HepG2 (cell line): ENCODE data around the gene SNX13. TPM values are rescaled to one million over a fixed set of nuclear protein-coding genes. Genes with fewer than 3 reads are reported as not detected.

ENCODE experiments used
- ATAC-seq: fragments of 200-7000 bp; cut with Tn5 transposase; 3 replicates; pipeline ENCODE4 v1.9.1; 2020; ENCODE audit warnings: mild to moderate bottlenecking, moderate library complexity
- BruUV-seq: library from RNA; stranded (reverse); fragments of 400-500 nt; replicated peaks from 2 replicates; lab custom pipeline; 2021; lab: Mats Ljungman, UMichigan
- CTCF ChIA-PET: fragments of 300-600 bp; formaldehyde crosslinking; extraction: SDS; loops from one replicate; lab custom pipeline; 2021; ENCODE audit warnings: low total read pairs, inconsistent platforms, low intra/inter-chr PET ratio; lab: Yijun Ruan, JAX
- POLR2A ChIA-PET: fragments of 350-600 bp; sonication (Branson Sonifier 250); formaldehyde crosslinking; loops from one replicate; lab custom pipeline; 2020; ENCODE audit warnings: antibody characterized with exemption, inconsistent platforms; lab: Yijun Ruan, JAX
- DNase-seq: peaks from one replicate; pipeline ENCODE4 v3.0.0-alpha.2; 2015; ENCODE audit warnings: low spot score
- FAIRE-seq: peaks from 3 replicates; lab custom pipeline; 2011; peaks lifted over from hg19 to GRCh38; lab: Jason Lieb, UNC
- H2AFZ ChIP-seq: one replicate; pipeline ENCODE4 v1.6.1; 2011; ENCODE audit warnings: low read length, inconsistent platforms
- H3K27ac ChIP-seq: fragments of 300-600 bp; 3 replicates; pipeline ENCODE4 v1.8.0; 2011; ENCODE audit warnings: mixed run types, mild to moderate bottlenecking, mixed read lengths, low read length, inconsistent platforms; ENCODE audit not compliant: insufficient read depth; ENCODE audit errors: extremely low read length
- H3K27me3 ChIP-seq, 2 experiments: fragments of 200-600 bp in 1 of 2; 2 replicates in 1 of 2; 3 replicates in 1 of 2; pipeline versions ENCODE4 v1.6.0 to v1.8.0; 2011; ENCODE audit warnings: low read length in 2 of 2, mild to moderate bottlenecking in 2 of 2, moderate library complexity in 2 of 2, inconsistent platforms in 1 of 2; ENCODE audit not compliant: insufficient read depth in 2 of 2, control insufficient read depth in 1 of 2
- H3K36me3 ChIP-seq, 2 experiments: fragments of 200-600 bp in 1 of 2; replicated peaks in 1 of 2; 2 replicates in 1 of 2; 3 replicates in 1 of 2; pipeline versions ENCODE4 v1.5.1 to v1.8.0; 2011; ENCODE audit warnings: low read length in 2 of 2, inconsistent platforms in 1 of 2; ENCODE audit not compliant: insufficient read depth in 2 of 2, control insufficient read depth in 1 of 2
- H3K4me1 ChIP-seq: 2 replicates; pipeline ENCODE4 v1.5.1; 2012; ENCODE audit warnings: low read length, inconsistent platforms; ENCODE audit not compliant: insufficient read depth
- H3K4me2 ChIP-seq: 2 replicates; pipeline ENCODE4 v1.6.0; 2011; ENCODE audit warnings: low read depth, low read length, inconsistent platforms
- H3K4me3 ChIP-seq, 3 experiments: fragments of 200-600 bp in 1 of 3; sonication (generic), shearing (Covaris generic) in 1 of 3; replicated peaks in 1 of 3; 2 replicates each; pipeline ENCODE4 v1.5.1; 2011 to 2016; ENCODE audit warnings: low read length in 3 of 3, inconsistent platforms in 2 of 3, low read depth in 2 of 3, mild to moderate bottlenecking in 2 of 3, control low read depth in 1 of 3, mixed read lengths in 1 of 3; ENCODE audit not compliant: insufficient read depth in 1 of 3
- H3K79me2 ChIP-seq: one replicate; pipeline ENCODE4 v1.6.1; 2011; ENCODE audit warnings: low read length, inconsistent platforms; ENCODE audit not compliant: insufficient read depth
- H3K9ac ChIP-seq: 2 replicates; pipeline ENCODE4 v1.6.0; 2011; ENCODE audit warnings: mild to moderate bottlenecking, low read depth, low read length, inconsistent platforms; ENCODE audit not compliant: insufficient read depth
- H3K9me3 ChIP-seq: 2 replicates; pipeline ENCODE4 v1.5.1; 2012; ENCODE audit warnings: mild to moderate bottlenecking, low read length
- H4K20me1 ChIP-seq: 2 replicates; pipeline ENCODE4 v1.6.0; 2011; ENCODE audit warnings: inconsistent platforms, mild to moderate bottlenecking, low read length, moderate library complexity; ENCODE audit not compliant: insufficient read depth
- ARID2 ChIP-seq: sonication (generic); formaldehyde crosslinking; IDR thresholded peaks from 2 replicates; pipeline ENCODE4 v1.8.1; 2022; ENCODE audit warnings: mild to moderate bottlenecking, missing genetic modification reagents, borderline replicate concordance
- ARID3A ChIP-seq: IDR thresholded peaks from 2 replicates; pipeline ENCODE4 v1.6.1; 2012; ENCODE audit warnings: low read depth, low read length, improper control_type of control experiment
- FOSL1 ChIP-seq: sonication (generic); formaldehyde crosslinking; IDR thresholded peaks from 2 replicates; pipeline ENCODE4 v1.9.0; 2021; ENCODE audit warnings: missing genetic modification reagents, borderline replicate concordance
- HNRNPH1 ChIP-seq: fragments of 200-400 bp; formaldehyde crosslinking; optimal IDR thresholded peaks from 2 replicates; pipeline ENCODE3; 2017; ENCODE audit warnings: mild to moderate bottlenecking, low read depth, low read length
- LRRFIP1 ChIP-seq: sonication (generic); formaldehyde crosslinking; conservative IDR thresholded peaks from 2 replicates; pipeline ENCODE4 v1.4.0; 2020; ENCODE audit warnings: missing genetic modification reagents
- MXD1 ChIP-seq: sonication (generic); formaldehyde crosslinking; IDR thresholded peaks from 2 replicates; pipeline ENCODE4 v1.4.0; 2020; ENCODE audit warnings: mild to moderate bottlenecking, missing genetic modification reagents
- NR1H2 ChIP-seq: sonication (generic); formaldehyde crosslinking; IDR thresholded peaks from 2 replicates; pipeline ENCODE4 v1.8.1; 2022; ENCODE audit warnings: low read depth, missing genetic modification reagents, borderline replicate concordance
- TRIM24 ChIP-seq: sonication (generic); formaldehyde crosslinking; IDR thresholded peaks from 2 replicates; pipeline ENCODE4 v1.8.0; 2022; ENCODE audit warnings: mild to moderate bottlenecking, missing genetic modification reagents
- ZBTB25 ChIP-seq: IDR thresholded peaks from 2 replicates; pipeline ENCODE4 v1.6.1; 2018; ENCODE audit warnings: missing genetic modification reagents
- ZSCAN12 ChIP-seq: sonication (generic); formaldehyde crosslinking; IDR thresholded peaks from 2 replicates; pipeline ENCODE4 v1.9.0; 2021; ENCODE audit warnings: mild to moderate bottlenecking, missing genetic modification reagents
- ZSCAN31 ChIP-seq: sonication (generic); formaldehyde crosslinking; IDR thresholded peaks from 2 replicates; pipeline ENCODE4 v1.5.0; 2020; ENCODE audit warnings: low read depth, mild to moderate bottlenecking, missing genetic modification reagents
- WGBS: methylation state at CpG from one replicate; pipeline ENCODE4 v1.1.6; 2017; ENCODE audit warnings: low lambda C conversion rate; 5-methylcytosine and 5-hydroxymethylcytosine counted together
- in situ Hi-C: cut with HindIII; loops from 2 replicates; pipeline ENCODE4 v1.10.0; 2017; ENCODE audit warnings: low pct_unique_long_range_greater_than_20kb; ENCODE audit not compliant: extremely low pct_ligation_motif_present
- intact Hi-C: fragments of 100-400 bp; cut with micrococcal nuclease; formaldehyde crosslinking; loops from one replicate; pipeline ENCODE4 v1.10.0; 2022; ENCODE audit not compliant: unreplicated experiment
- polyA plus RNA-seq, 8 experiments: library from polyadenylated mRNA; depleted of rRNA in 3 of 8; stranded (reverse) in 7 of 8; unstranded in 1 of 8; fragments of >200 nt; fragmentation: Illumina TruSeq in 4 of 8; extraction: Trizol in 4 of 8; gene quantifications; 2 replicates each; pipeline versions ENCODE4 v1.2.1 to v1.2.3, GENCODE V29; 2011 to 2016; ENCODE audit warnings: low read depth in 4 of 8, missing spikeins in 1 of 8, mixed read lengths in 1 of 8; ENCODE audit not compliant: insufficient read depth in 1 of 8
- total RNA-seq, 5 experiments: library from RNA; depleted of rRNA; stranded (reverse); fragments of >200 nt; fragmentation: Illumina TruSeq; extraction: Trizol; gene quantifications; 2 replicates each; pipeline ENCODE4 v1.2.3, GENCODE V29; 2016; ENCODE audit warnings: low read depth in 1 of 5

Gene SNX13
- total and polyA plus RNA-seq, 2 of the 13 experiments (the other 11 are each of a cell fraction or from before 2014, with no cell fraction given), result 14.3 to 32.3 TPM

- no TSS peak for BruUV-seq
- intact Hi-C loops (loop anchor here (10.0 kb wide), 1 partner anchor 138 kb away; no protein-coding TSS in a partner anchor), in situ Hi-C loops (no loop called here)
- no peak overlapping the region for H3K4me3 ChIP-seq
- no peak for TF ChIP-seq ZSCAN12 (CRISPR knock-in tag)
- no peak for TF ChIP-seq ZBTB25
- ATAC-seq (no peak), DNase-seq (no peak), FAIRE-seq (no peak)
- peaks cover 20% of the 10 kb centered on the region for H3K4me1 ChIP-seq
- ChIA-PET CTCF (no interaction called here), POLR2A (no interaction called here)
- no peaks in the 10 kb centered on the region for H3K9me3 ChIP-seq
- H3K9ac ChIP-seq, result no peak overlapping the region
- H2AFZ ChIP-seq, result no peak overlapping the region
- no peaks in the 10 kb centered on the region for H3K36me3 ChIP-seq
- WGBS, result 92% methylated on average over 2 of the region's 2 CpGs
- no peak overlapping the region for H3K4me2 ChIP-seq
- H4K20me1 ChIP-seq, result no peaks in the 10 kb centered on the region; the same call in 1 of the 2 replicates
- peaks cover 20% of the 10 kb centered on the region for H3K79me2 ChIP-seq
- no peaks in the 10 kb centered on the region; a peak in 1 of 5 replicates for H3K27me3 ChIP-seq
- H3K27ac ChIP-seq, result no peak overlapping the region
These were observed 2.7 kb upstream of the SNX13 start for GRCh38 chr7:17943006-17943405.

GRCh38 chr7:17942231-17942630, 1.9 kb upstream of the SNX13 start:
- Histone ChIP-seq H3K79me2 (peaks cover 27% of the 10 kb centered on the region), H3K27me3 (no peaks in the 10 kb centered on the region; a peak in 1 of 5 replicates), H3K36me3 (no peaks in the 10 kb centered on the region), H3K4me3 (no peak overlapping the region), H4K20me1 (peaks cover 4% of the 10 kb centered on the region), H3K27ac (no peak overlapping the region), H3K4me2 (no peak overlapping the region), H3K9me3 (no peaks in the 10 kb centered on the region), H2AFZ (no peak overlapping the region), H3K9ac (no peak overlapping the region), H3K4me1 (peaks cover 28% of the 10 kb centered on the region)
- POLR2A ChIA-PET, result no interaction called here
- BruUV-seq, result no TSS peak
- in situ Hi-C loops, result no loop called here
- ATAC-seq (no peak), DNase-seq (no peak), FAIRE-seq (no peak)
- WGBS, result 95% methylated on average over 1 of the region's 1 CpG
- intact Hi-C loops, result loop anchor here (10.0 kb wide), 1 partner anchor 137 kb away; no protein-coding TSS in a partner anchor
- CTCF ChIA-PET, result no interaction called here
- no peak for TF ChIP-seq MXD1
- no peak for TF ChIP-seq NR1H2 (CRISPR knock-in tag)
- no peak for TF ChIP-seq ARID3A
- TF ChIP-seq TRIM24, result no peak
- no peak for TF ChIP-seq ARID2 (CRISPR knock-in tag)
- no peak for TF ChIP-seq HNRNPH1
- no peak for TF ChIP-seq FOSL1 (CRISPR knock-in tag)
- TF ChIP-seq ZSCAN31, result no peak
- TF ChIP-seq LRRFIP1 (CRISPR knock-in tag), result no peak
